Measurements from ENCODE around the gene PLXNC1.
A peak's percentile ranks its signal among the peaks of the same experiment; 100 is the strongest.

The PLXNC1 gene

GRCh38 chr12:94141892-94142291, 6.5 kb upstream of the PLXNC1 start:
- no peak overlapping the region for H3K27ac ChIP-seq (ENCODE audit: insufficient read depth in 1 of 2, low read depth in 1 of 2, low read length in 2 of 2, poor library complexity in 1 of 2, severe bottlenecking in 2 of 2)
- no peaks in the 10 kb centered on the region for H3K9me3 ChIP-seq (ENCODE audit: control extremely low read depth in 1 of 5, control insufficient read depth in 4 of 5, insufficient read depth in 2 of 5, low read depth in 1 of 5, low read length in 4 of 5)
- WGBS (ENCODE audit: insufficient coverage) = no CpG with 5 or more reads among the region's 3 CpGs
- no peak overlapping the region for H3K4me3 ChIP-seq (ENCODE audit: control insufficient read depth in 1 of 7, extremely low read depth in 1 of 7, insufficient read depth in 4 of 7, low read depth in 2 of 7, low read length in 6 of 7)
- H3K27me3 ChIP-seq (replicated peaks in 2 of 5; ENCODE audit: control insufficient read depth in 4 of 5, insufficient read depth in 5 of 5, low read length in 4 of 5) = peaks cover 0 to 2% (median 0%) of the 10 kb centered on the region in 5 experiments
- POLR2A ChIA-PET = no interaction called here
- CTCF ChIA-PET = interaction anchor here (0.6 to 5.7 kb wide), 8 partner anchors 8 to 387 kb away, joined by 3 to 41 read pairs (median 4); no protein-coding TSS in a partner anchor
- DNase-seq = no peak
- no peaks in the 10 kb centered on the region for H3K36me3 ChIP-seq (ENCODE audit: control insufficient read depth in 4 of 4, insufficient read depth in 4 of 4, low read length in 3 of 4)
- peaks cover 2 to 14% (median 7%) of the 10 kb centered on the region in 4 experiments for H3K4me1 ChIP-seq (ENCODE audit: control extremely low read depth in 1 of 4, control insufficient read depth in 4 of 4, insufficient read depth in 4 of 4, low read length in 3 of 4)

DNA sequence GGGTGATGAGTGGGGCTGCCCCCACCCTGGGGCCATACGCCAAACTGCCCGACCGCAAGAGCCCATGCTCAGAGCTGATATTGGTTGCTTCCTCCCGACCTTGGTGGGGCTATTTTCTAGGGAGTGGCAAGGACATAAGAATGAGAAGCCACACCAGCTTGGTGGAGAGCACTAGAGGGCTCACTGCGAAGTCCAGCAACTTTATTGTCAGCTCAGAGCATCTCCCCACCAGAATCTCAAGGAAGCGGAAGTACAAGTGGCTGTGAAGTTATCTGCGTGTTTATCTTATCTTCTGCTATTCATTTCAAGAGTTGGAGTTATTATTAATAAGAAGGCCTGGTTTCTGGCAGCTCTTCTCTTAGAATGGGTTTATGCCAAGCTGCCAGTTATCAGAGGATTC, 4.9 kb upstream of the PLXNC1 start:
- no peak for DNase-seq
- 96% methylated on average over 4 of the region's 7 CpGs for WGBS (ENCODE audit: insufficient coverage)
- ChIA-PET POLR2A (no interaction called here), CTCF (interaction anchor here (0.7 to 5.7 kb wide), 13 partner anchors 8 to 399 kb away, joined by 3 to 41 read pairs (median 5); no protein-coding TSS in a partner anchor)
- H3K27ac ChIP-seq (ENCODE audit: insufficient read depth in 1 of 2, low read depth in 1 of 2, low read length in 2 of 2, poor library complexity in 1 of 2, severe bottlenecking in 2 of 2) = no peak overlapping the region
- H3K27me3 ChIP-seq (replicated peaks in 2 of 5; ENCODE audit: control insufficient read depth in 4 of 5, insufficient read depth in 5 of 5, low read length in 4 of 5) = peaks cover 0 to 3% (median 0%) of the 10 kb centered on the region in 5 experiments
- H3K4me3 ChIP-seq (ENCODE audit: control insufficient read depth in 1 of 7, extremely low read depth in 1 of 7, insufficient read depth in 4 of 7, low read depth in 2 of 7, low read length in 6 of 7) = no peak overlapping the region
- no peaks in the 10 kb centered on the region for H3K9me3 ChIP-seq (ENCODE audit: control extremely low read depth in 1 of 5, control insufficient read depth in 4 of 5, insufficient read depth in 2 of 5, low read depth in 1 of 5, low read length in 4 of 5)
- H3K36me3 ChIP-seq (ENCODE audit: control insufficient read depth in 4 of 4, insufficient read depth in 4 of 4, low read length in 3 of 4) = no peaks in the 10 kb centered on the region
- H3K4me1 ChIP-seq (ENCODE audit: control extremely low read depth in 1 of 4, control insufficient read depth in 4 of 4, insufficient read depth in 4 of 4, low read length in 3 of 4) = peaks cover 2 to 22% (median 13%) of the 10 kb centered on the region in 4 experiments

- Histone ChIP-seq H3K27me3 (replicated peaks in 2 of 5; ENCODE audit: control insufficient read depth in 4 of 5, insufficient read depth in 5 of 5, low read length in 4 of 5) (peaks cover 0 to 3% (median 0%) of the 10 kb centered on the region in 5 experiments), H3K9me3 (ENCODE audit: control extremely low read depth in 1 of 5, control insufficient read depth in 4 of 5, insufficient read depth in 2 of 5, low read depth in 1 of 5, low read length in 4 of 5) (no peaks in the 10 kb centered on the region), H3K27ac (ENCODE audit: insufficient read depth in 1 of 2, low read depth in 1 of 2, low read length in 2 of 2, poor library complexity in 1 of 2, severe bottlenecking in 2 of 2) (no peak overlapping the region), H3K4me3 (ENCODE audit: control insufficient read depth in 1 of 7, extremely low read depth in 1 of 7, insufficient read depth in 4 of 7, low read depth in 2 of 7, low read length in 6 of 7) (no peak overlapping the region), H3K36me3 (ENCODE audit: control insufficient read depth in 4 of 4, insufficient read depth in 4 of 4, low read length in 3 of 4) (no peaks in the 10 kb centered on the region), H3K4me1 (ENCODE audit: control extremely low read depth in 1 of 4, control insufficient read depth in 4 of 4, insufficient read depth in 4 of 4, low read length in 3 of 4) (peaks cover 2 to 22% (median 14%) of the 10 kb centered on the region in 4 experiments)
- 100% methylated on average over 1 of the region's 5 CpGs for WGBS (ENCODE audit: insufficient coverage)
- CTCF ChIA-PET = interaction anchor here (0.7 to 5.7 kb wide), 20 partner anchors 10 to 398 kb away, joined by 3 to 41 read pairs (median 4); no protein-coding TSS in a partner anchor
- POLR2A ChIA-PET = no interaction called here
- no peak for DNase-seq
Observed at GRCh38 chr12:94143951-94144350, 4.4 kb upstream of the PLXNC1 start.

- Histone ChIP-seq H3K36me3 (ENCODE audit: control insufficient read depth in 4 of 4, insufficient read depth in 4 of 4, low read length in 3 of 4) (no peaks in the 10 kb centered on the region), H3K27me3 (replicated peaks in 2 of 5; ENCODE audit: control insufficient read depth in 4 of 5, insufficient read depth in 5 of 5, low read length in 4 of 5) (peaks cover 0 to 3% (median 0%) of the 10 kb centered on the region in 5 experiments), H3K9me3 (ENCODE audit: control extremely low read depth in 1 of 5, control insufficient read depth in 4 of 5, insufficient read depth in 2 of 5, low read depth in 1 of 5, low read length in 4 of 5) (no peaks in the 10 kb centered on the region), H3K27ac (ENCODE audit: insufficient read depth in 1 of 2, low read depth in 1 of 2, low read length in 2 of 2, poor library complexity in 1 of 2, severe bottlenecking in 2 of 2) (no peak overlapping the region), H3K4me1 (ENCODE audit: control extremely low read depth in 1 of 4, control insufficient read depth in 4 of 4, insufficient read depth in 4 of 4, low read length in 3 of 4) (peaks cover 2 to 27% (median 22%) of the 10 kb centered on the region in 4 experiments), H3K4me3 (ENCODE audit: control insufficient read depth in 1 of 7, extremely low read depth in 1 of 7, insufficient read depth in 4 of 7, low read depth in 2 of 7, low read length in 6 of 7) (no peak overlapping the region)
- ChIA-PET CTCF (interaction anchor here (0.6 to 5.7 kb wide), 26 partner anchors 11 to 397 kb away, joined by 3 to 41 read pairs (median 4); no protein-coding TSS in a partner anchor), POLR2A (interaction anchor here (0.5 kb wide), 1 partner anchor 764 kb away, joined by 3 read pairs; no protein-coding TSS in a partner anchor)
- 31% methylated on average over 2 of the region's 3 CpGs for WGBS (ENCODE audit: insufficient coverage)
- DNase-seq = peak in 2 of 3 donors; percentile 56 to 73
Observed at GRCh38 chr12:94144781-94145180, 3.6 kb upstream of the PLXNC1 start.

DNA sequence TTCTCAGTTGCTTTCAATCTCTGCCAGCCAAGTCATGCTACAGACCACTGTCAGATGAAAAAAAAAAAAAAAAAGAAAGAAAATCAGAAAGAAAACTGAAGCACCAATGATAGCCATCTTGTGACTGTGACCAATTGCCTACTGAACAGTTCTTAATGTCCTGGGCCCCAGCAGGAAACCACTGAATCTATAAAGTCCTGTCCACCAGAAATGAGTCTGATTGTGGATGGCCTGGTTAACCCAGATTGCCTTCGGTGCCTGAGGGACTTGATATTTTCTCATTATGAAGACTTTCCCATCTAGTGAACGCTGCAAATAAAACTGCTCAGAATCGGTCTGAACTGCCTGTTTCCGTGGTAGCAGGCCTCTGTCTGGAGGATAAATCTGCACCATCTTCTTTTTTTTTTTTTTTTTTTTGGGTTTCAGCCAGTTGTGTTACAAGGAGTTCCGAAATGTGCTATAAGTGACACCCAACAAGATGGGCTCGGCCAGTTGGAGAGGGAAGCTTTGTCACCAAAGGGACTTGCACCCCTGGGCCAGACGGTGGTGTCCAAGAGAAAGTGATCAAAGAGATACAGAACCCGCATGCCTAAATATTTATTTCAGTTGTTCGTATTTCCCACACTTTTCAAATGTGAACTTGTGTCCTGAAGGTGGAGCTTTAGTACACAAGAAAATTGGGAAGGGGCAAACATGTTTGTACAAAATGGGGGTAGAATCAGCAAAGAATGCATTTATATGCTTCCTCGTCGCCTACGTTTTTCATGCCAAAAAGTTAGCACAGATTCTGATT, 3.0 kb upstream of the PLXNC1 start:
- 21% methylated on average over 6 of the region's 12 CpGs for WGBS (ENCODE audit: insufficient coverage)

GRCh38 chr12:94146166-94146936, 2.0 kb upstream of the PLXNC1 start:
- peaks cover 0 to 3% (median 0%) of the 10 kb centered on the region in 5 experiments for H3K27me3 ChIP-seq (replicated peaks in 2 of 5; ENCODE audit: control insufficient read depth in 4 of 5, insufficient read depth in 5 of 5, low read length in 4 of 5)
- WGBS (ENCODE audit: insufficient coverage) = 96% methylated on average over 6 of the region's 9 CpGs
- ChIA-PET CTCF (interaction anchor here (0.9 to 5.7 kb wide), 32 partner anchors 10 to 389 kb away, joined by 3 to 41 read pairs (median 4); no protein-coding TSS in a partner anchor), POLR2A (interaction anchor here (0.8 to 1.2 kb wide), 2 partner anchors 12 to 332 kb away, joined by 3 to 4 read pairs; no protein-coding TSS in a partner anchor)
- no peak for DNase-seq
- no peak overlapping the region for H3K4me3 ChIP-seq (ENCODE audit: control insufficient read depth in 1 of 7, extremely low read depth in 1 of 7, insufficient read depth in 4 of 7, low read depth in 2 of 7, low read length in 6 of 7)
- no peaks in the 10 kb centered on the region for H3K36me3 ChIP-seq (ENCODE audit: control insufficient read depth in 4 of 4, insufficient read depth in 4 of 4, low read length in 3 of 4)
- H3K9me3 ChIP-seq (ENCODE audit: control extremely low read depth in 1 of 5, control insufficient read depth in 4 of 5, insufficient read depth in 2 of 5, low read depth in 1 of 5, low read length in 4 of 5) = no peaks in the 10 kb centered on the region
- no peak overlapping the region for H3K27ac ChIP-seq (ENCODE audit: insufficient read depth in 1 of 2, low read depth in 1 of 2, low read length in 2 of 2, poor library complexity in 1 of 2, severe bottlenecking in 2 of 2)
- H3K4me1 ChIP-seq (ENCODE audit: control extremely low read depth in 1 of 4, control insufficient read depth in 4 of 4, insufficient read depth in 4 of 4, low read length in 3 of 4) = peaks cover 2 to 41% (median 37%) of the 10 kb centered on the region in 4 experiments

More for the DNA sequence above, 3.0 kb upstream of the PLXNC1 start:
- peaks cover 2 to 32% (median 28%) of the 10 kb centered on the region in 4 experiments for H3K4me1 ChIP-seq (ENCODE audit: control extremely low read depth in 1 of 4, control insufficient read depth in 4 of 4, insufficient read depth in 4 of 4, low read length in 3 of 4)
- DNase-seq = peak; percentile 77 to 84 (median 79)
- no peaks in the 10 kb centered on the region for H3K36me3 ChIP-seq (ENCODE audit: control insufficient read depth in 4 of 4, insufficient read depth in 4 of 4, low read length in 3 of 4)
- no peaks in the 10 kb centered on the region for H3K9me3 ChIP-seq (ENCODE audit: control extremely low read depth in 1 of 5, control insufficient read depth in 4 of 5, insufficient read depth in 2 of 5, low read depth in 1 of 5, low read length in 4 of 5)
- ChIA-PET CTCF (interaction anchor here (0.6 to 5.7 kb wide), 36 partner anchors 11 to 392 kb away, joined by 3 to 41 read pairs (median 4); no protein-coding TSS in a partner anchor), POLR2A (interaction anchor here (0.8 to 1.2 kb wide), 2 partner anchors 11 to 331 kb away, joined by 3 to 4 read pairs; no protein-coding TSS in a partner anchor)
- no peak overlapping the region for H3K27ac ChIP-seq (ENCODE audit: insufficient read depth in 1 of 2, low read depth in 1 of 2, low read length in 2 of 2, poor library complexity in 1 of 2, severe bottlenecking in 2 of 2)
- H3K27me3 ChIP-seq (replicated peaks in 2 of 5; ENCODE audit: control insufficient read depth in 4 of 5, insufficient read depth in 5 of 5, low read length in 4 of 5) = peaks cover 0 to 3% (median 0%) of the 10 kb centered on the region in 5 experiments
- peak overlapping the region in 2 of 7 experiments; percentile 24 to 56 for H3K4me3 ChIP-seq (ENCODE audit: control insufficient read depth in 1 of 7, extremely low read depth in 1 of 7, insufficient read depth in 4 of 7, low read depth in 2 of 7, low read length in 6 of 7)
